Vagina (tissue), 2 donors: Measurements from ENCODE around the gene EVA1C. TPM values are rescaled to one million over a fixed set of nuclear protein-coding genes. Genes with fewer than 3 reads are reported as not detected.

Experiments
- DNase-seq, 2 donors: peaks; one replicate each; pipeline ENCODE4 v3.0.0-alpha.2; 2017; ENCODE audit errors: extremely low spot score in 2 of 2
- H3K27ac ChIP-seq: fragments of 200-600 bp; sonication (generic); one replicate; pipeline ENCODE4 v1.5.1; 2019
- H3K27me3 ChIP-seq: fragments of 200-600 bp; sonication (generic); one replicate; pipeline ENCODE4 v1.5.1; 2019
- H3K36me3 ChIP-seq, 2 donors: fragments of 200-600 bp; sonication (generic); one replicate each; pipeline ENCODE4 v1.5.1; 2017 to 2019
- H3K4me1 ChIP-seq: fragments of 200-600 bp; sonication (generic); one replicate; pipeline ENCODE4 v1.5.1; 2019
- H3K4me3 ChIP-seq, 2 donors: fragments of 200-600 bp; sonication (generic); 1 replicate in 1 of 2; 2 replicates in 1 of 2; pipeline ENCODE4 v1.5.1; 2016 to 2019
- H3K9me3 ChIP-seq: fragments of 200-600 bp; sonication (generic); one replicate; pipeline ENCODE4 v1.5.1; 2019
- POLR2A ChIP-seq, 2 donors: fragments of 450-650 bp; IDR thresholded peaks; one replicate each; pipeline ENCODE4 v1.6.1; 2017; ENCODE audit warnings: antibody characterized with exemption in 2 of 2, mild to moderate bottlenecking in 2 of 2, moderate library complexity in 2 of 2
- POLR2AphosphoS5 ChIP-seq, 2 donors: sonication (generic); formaldehyde crosslinking; IDR thresholded peaks; one replicate each; pipeline ENCODE4 v1.9.0; 2017; ENCODE audit warnings: antibody characterized with exemption in 2 of 2, mild to moderate bottlenecking in 2 of 2, low read depth in 1 of 2; ENCODE audit not compliant: insufficient read depth in 1 of 2
- intact Hi-C: fragments of 100-400 bp; cut with DNase I; formaldehyde crosslinking; loops from one replicate; pipeline ENCODE4 v1.15.1; 2023
- total RNA-seq: library from RNA; depleted of rRNA; stranded (reverse); fragments of >200 nt; gene quantifications from one replicate; pipeline ENCODE4 v1.2.3, GENCODE V29; 2016
- TF ChIP-seq, protein P1 (sequence below), 3 experiments: fragments of 450-650 bp in 2 of 3; fragments of 200-600 bp in 1 of 3; sonication (generic) in 1 of 3; IDR thresholded peaks; one replicate each; pipeline ENCODE4 v1.5.1; 2017 to 2019; ENCODE audit warnings: antibody characterized with exemption in 3 of 3, mild to moderate bottlenecking in 2 of 3, moderate library complexity in 2 of 3

The EVA1C gene
- total RNA-seq, 1 donor from 2014 or later, result 66.5 TPM

DNA sequence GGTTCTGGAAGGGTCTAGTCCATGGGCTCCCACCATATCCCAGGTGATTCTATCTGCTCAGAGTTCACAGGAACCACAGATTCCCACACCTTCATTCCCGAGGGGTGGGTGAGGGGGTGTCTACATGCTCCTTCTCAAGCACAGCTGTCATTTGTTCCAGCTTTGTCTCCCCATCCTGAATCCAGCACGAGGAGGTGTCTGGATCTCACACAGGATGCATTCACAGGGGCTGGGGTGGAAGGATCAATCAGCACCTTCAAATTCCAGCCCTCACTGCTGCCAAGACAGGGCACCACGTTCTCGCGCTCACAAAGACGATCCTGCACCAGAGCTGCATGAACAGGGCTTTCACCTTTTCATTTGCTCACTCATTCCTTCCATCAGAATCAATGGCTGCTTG lies 120.1 kb downstream of the EVA1C start:
- H3K27me3 ChIP-seq, result no peaks in the 10 kb centered on the region
- H3K4me1 ChIP-seq, result no peaks in the 10 kb centered on the region
- TF ChIP-seq POLR2AphosphoS5 (IDR thresholded peaks at IDR 0.05; ENCODE audit: insufficient read depth in 1 of 2, low read depth in 1 of 2) (no peak), POLR2A (IDR thresholded peaks at IDR 0.05) (no peak)
- TF ChIP-seq, protein P1, sequence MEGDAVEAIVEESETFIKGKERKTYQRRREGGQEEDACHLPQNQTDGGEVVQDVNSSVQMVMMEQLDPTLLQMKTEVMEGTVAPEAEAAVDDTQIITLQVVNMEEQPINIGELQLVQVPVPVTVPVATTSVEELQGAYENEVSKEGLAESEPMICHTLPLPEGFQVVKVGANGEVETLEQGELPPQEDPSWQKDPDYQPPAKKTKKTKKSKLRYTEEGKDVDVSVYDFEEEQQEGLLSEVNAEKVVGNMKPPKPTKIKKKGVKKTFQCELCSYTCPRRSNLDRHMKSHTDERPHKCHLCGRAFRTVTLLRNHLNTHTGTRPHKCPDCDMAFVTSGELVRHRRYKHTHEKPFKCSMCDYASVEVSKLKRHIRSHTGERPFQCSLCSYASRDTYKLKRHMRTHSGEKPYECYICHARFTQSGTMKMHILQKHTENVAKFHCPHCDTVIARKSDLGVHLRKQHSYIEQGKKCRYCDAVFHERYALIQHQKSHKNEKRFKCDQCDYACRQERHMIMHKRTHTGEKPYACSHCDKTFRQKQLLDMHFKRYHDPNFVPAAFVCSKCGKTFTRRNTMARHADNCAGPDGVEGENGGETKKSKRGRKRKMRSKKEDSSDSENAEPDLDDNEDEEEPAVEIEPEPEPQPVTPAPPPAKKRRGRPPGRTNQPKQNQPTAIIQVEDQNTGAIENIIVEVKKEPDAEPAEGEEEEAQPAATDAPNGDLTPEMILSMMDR (IDR thresholded peaks at IDR 0.05), result no peak
- H3K36me3 ChIP-seq, result no peaks in the 10 kb centered on the region
- H3K27ac ChIP-seq, result no peak overlapping the region
- H3K9me3 ChIP-seq, result no peaks in the 10 kb centered on the region
- DNase-seq, result no peak
- no peak overlapping the region for H3K4me3 ChIP-seq
- intact Hi-C loops, result no loop called here

DNA sequence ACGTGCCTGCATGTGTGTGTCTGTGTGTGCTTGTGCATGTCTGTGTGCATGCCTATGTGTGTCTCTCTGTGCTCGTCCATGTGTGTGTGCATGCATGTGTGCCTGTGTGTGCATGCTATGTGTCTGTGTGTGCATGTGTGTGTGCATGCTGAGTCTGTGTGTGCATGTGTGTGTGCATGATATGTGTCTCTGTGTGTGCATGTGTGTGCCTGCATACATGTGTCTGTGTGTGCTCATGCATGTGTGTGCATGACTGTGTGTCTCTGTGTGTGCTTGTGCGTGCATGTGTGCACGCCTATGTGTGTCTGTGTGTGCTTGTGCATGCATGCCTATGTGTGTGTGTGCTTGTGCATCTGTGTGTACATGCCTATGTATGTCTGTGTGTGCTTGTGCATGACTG lies 120.5 kb downstream of the EVA1C start:
- intact Hi-C loops, result no loop called here
- Histone ChIP-seq H3K4me1 (no peaks in the 10 kb centered on the region), H3K36me3 (no peaks in the 10 kb centered on the region), H3K27ac (no peak overlapping the region), H3K9me3 (no peaks in the 10 kb centered on the region), H3K27me3 (no peaks in the 10 kb centered on the region), H3K4me3 (no peak overlapping the region)
- DNase-seq, result no peak
- TF ChIP-seq POLR2AphosphoS5 (IDR thresholded peaks at IDR 0.05; ENCODE audit: insufficient read depth in 1 of 2, low read depth in 1 of 2) (no peak), POLR2A (IDR thresholded peaks at IDR 0.05) (no peak)
- TF ChIP-seq, protein P1 (IDR thresholded peaks at IDR 0.05), result no peak

DNA sequence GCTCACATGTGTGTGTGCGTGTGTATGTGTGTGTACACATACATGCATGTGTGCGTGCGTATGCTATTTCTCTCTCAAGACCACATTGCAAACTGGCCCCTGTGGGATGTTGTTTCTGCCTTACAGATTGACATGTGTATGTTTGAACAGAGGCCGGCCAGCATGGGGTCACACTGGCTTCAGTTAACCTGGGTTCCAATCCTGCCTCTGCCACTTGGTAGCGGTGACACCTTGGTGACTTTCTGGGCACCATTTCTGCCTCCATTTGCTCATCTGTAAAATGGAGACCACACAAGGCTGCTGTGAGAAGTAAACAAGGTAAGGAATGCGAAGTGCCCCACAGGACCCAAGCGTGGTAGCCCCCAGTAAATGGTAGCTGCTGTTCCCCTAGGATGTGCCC lies 121.1 kb downstream of the EVA1C start:
- no peak overlapping the region for H3K4me3 ChIP-seq
- H3K9me3 ChIP-seq, result no peaks in the 10 kb centered on the region
- no peaks in the 10 kb centered on the region for H3K4me1 ChIP-seq
- no peak for TF ChIP-seq POLR2A (IDR thresholded peaks at IDR 0.05)
- TF ChIP-seq POLR2AphosphoS5 (IDR thresholded peaks at IDR 0.05; ENCODE audit: insufficient read depth in 1 of 2, low read depth in 1 of 2), result no peak
- TF ChIP-seq, protein P1 (IDR thresholded peaks at IDR 0.05), result no peak
- no peaks in the 10 kb centered on the region for H3K36me3 ChIP-seq
- no peaks in the 10 kb centered on the region for H3K27me3 ChIP-seq
- intact Hi-C loops, result no loop called here
- no peak overlapping the region for H3K27ac ChIP-seq
- no peak for DNase-seq

GRCh38 chr21:32534113-32534512 lies 121.6 kb downstream of the EVA1C start:
- H3K27ac ChIP-seq, result no peak overlapping the region
- no peak for DNase-seq
- TF ChIP-seq POLR2A (IDR thresholded peaks at IDR 0.05) (no peak), POLR2AphosphoS5 (IDR thresholded peaks at IDR 0.05; ENCODE audit: insufficient read depth in 1 of 2, low read depth in 1 of 2) (no peak)
- TF ChIP-seq, protein P1 (IDR thresholded peaks at IDR 0.05), result no peak

DNA sequence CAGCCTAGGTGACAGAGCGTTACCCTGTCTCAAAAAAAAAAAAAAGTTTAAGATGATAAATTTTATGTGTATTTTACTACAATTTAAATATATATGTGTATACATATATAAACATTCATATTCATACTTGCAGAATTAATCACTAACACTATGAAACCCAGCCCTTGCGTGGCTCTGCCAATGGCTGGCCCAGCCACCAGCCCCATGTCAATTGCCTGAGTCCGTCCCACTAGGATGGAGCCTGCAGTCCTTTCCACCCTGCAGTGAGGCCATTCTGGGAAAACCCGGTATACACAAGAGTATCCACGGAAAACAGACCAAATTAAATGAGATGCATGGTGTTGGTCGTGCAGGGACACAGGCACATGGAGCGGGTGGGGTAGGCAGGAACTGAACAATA lies 123.1 kb downstream of the EVA1C start:
- Histone ChIP-seq H3K9me3 (no peaks in the 10 kb centered on the region), H3K4me1 (no peaks in the 10 kb centered on the region), H3K4me3 (no peak overlapping the region), H3K27ac (no peak overlapping the region), H3K27me3 (no peaks in the 10 kb centered on the region), H3K36me3 (no peaks in the 10 kb centered on the region)
- DNase-seq, result no peak
- intact Hi-C loops, result no loop called here
- no peak for TF ChIP-seq POLR2AphosphoS5 (IDR thresholded peaks at IDR 0.05; ENCODE audit: insufficient read depth in 1 of 2, low read depth in 1 of 2)
- TF ChIP-seq POLR2A (IDR thresholded peaks at IDR 0.05), result no peak
- TF ChIP-seq, protein P1 (IDR thresholded peaks at IDR 0.05), result no peak

More at GRCh38 chr21:32534113-32534512, 121.6 kb downstream of the EVA1C start:
- H3K36me3 ChIP-seq, result no peaks in the 10 kb centered on the region
- no peak overlapping the region for H3K4me3 ChIP-seq
- no peaks in the 10 kb centered on the region for H3K9me3 ChIP-seq
- intact Hi-C loops, result no loop called here
- no peaks in the 10 kb centered on the region for H3K4me1 ChIP-seq
- no peaks in the 10 kb centered on the region for H3K27me3 ChIP-seq
